ENCODE results near the gene TTYH1.
"Not testable (repeated sequence)": the region's sequence is repeated elsewhere in the genome, so short reads cannot be mapped to it uniquely, and the experiment has no call there.

TTYH1 gene

DNA sequence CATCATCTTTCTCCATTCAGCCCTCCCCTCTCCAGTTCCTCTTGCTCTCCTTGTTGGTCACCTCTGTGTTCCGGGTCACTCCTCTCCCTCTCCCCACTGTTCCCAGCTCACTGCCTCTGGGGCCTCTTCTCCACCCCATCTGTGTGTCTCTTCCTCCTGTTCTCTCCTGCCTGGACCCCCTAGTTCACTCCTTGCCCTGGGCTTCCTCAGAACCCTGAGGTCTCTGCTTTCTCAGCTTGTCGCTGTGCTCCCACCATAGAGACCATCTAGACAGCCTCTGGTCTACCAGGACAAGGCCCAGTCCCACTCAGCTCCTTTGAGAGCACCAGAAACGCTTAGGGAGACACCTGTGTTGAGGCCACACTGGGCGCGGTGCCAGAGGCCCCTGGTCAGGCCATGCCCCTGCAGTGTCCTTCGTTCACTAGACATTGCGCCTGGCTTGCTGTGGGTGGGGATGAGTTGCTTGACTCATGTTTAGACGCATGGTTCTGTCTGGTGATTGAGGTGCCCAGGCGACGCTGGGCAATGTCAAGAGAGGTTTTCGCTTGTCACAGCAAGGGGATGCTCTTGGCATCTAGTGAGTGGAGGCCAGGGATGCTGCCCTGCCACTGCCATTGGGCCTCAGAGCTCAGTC lies 43.5 kb downstream of the TTYH1 start:
- in situ Hi-C loops (cut with MboI; ENCODE audit: low sequenced_read_pairs), result no loop called here

DNA sequence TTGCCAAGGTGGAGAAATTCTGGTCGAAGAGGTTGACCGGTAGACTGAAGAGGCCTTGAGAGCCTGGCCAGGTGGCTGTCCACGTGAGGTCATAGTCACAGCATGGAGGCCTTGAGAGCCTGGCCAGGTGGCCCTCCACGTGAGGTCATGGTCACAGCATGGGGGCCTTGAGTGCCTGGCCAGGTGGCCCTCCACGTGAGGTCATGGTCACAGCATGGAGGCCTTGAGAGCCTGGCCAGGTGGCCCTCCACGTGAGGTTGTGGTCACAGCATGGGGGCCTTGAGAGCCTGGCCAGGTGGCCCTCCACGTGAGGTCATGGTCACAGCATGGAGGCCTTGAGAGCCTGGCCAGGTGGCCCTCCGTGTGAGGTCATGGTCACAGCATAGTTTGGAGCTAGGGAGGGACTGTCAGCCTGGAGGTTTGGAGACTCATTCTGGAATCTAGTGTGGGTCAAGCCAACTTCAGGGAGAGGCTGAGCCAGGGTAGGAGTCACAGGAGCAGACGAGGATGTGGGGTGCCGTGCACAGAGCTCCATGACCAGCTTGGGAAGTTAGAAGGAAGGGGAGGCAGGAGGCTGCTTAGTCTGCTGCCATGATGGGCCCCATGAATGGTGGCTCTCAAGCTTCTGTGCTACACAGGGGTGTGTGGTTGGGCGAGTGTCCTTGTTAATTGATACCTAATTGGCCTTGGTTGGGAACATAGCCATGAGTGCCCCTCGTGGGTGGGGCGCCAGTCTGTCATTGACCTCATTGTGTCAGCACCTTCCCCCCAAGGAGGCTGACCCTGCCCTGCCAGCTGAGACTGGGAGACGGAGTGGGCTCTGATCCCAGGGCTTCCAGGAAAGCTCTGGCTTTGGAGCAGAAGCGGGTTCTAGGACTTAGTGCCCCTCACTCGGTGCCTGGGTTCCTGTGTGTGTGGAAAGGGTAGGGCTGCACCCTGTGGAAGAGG lies 44.3 kb downstream of the TTYH1 start:
- in situ Hi-C loops (cut with MboI; ENCODE audit: low sequenced_read_pairs), result no loop called here

DNA sequence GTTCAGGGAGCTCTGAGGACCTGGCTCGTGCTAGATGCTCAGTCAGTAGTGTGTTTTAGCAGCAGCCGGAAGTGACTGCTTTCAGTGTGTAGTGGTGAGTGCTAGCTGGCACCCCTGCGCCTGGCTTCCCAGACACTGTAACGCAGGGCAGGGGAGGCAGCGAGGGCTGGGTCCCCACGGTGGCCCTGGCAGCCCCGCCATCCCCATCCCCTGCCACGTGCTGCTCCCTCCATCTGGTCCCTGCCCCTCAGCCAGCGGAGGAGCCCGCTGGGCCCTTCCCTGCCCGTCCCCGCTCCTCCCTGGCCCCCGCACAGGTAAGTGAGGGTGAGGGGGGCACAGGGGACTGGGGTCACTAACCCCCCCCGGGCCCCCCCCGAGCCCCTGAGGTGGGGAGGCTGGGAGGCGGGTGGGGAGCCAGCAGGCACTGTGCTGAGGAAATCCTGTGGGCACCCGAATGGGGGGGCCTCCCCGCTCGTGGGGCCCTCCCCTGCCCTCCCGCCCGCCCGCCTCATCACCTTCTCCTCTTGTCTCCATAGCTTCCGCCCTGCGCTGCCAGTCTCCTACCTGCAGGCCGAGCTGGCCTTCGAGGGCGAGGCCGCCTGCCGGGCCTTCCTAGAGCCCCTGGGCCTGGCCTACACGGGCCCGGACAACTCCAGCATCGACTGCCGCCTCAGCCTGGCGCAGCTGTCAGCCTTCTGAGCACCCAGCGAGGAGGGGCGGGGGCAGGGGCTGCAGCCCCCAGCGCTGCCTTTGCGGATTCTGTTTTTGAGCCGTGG lies 45.2 kb downstream of the TTYH1 start:
- in situ Hi-C loops (cut with MboI; ENCODE audit: low sequenced_read_pairs), result no loop called here

DNA sequence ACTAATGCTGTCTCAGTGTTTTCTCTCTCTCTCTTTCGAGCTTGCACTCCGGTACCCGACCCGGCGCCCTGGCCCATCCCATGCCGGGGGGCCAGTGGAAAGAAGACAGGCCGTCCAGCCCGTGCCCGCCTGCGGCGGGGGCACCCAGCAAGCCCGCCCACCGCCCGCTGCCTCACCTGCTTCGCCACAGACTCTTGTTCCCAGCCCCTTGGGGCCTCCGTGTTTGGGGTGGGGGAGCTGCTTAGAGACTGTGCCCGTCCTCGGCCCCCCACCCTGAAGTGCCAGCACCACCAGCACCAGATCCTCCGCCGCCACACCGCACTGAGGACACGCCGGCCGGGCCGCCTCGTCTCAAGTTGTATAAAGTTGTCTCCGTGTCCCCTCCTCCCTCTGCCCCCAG lies 45.9 kb downstream of the TTYH1 start:
- in situ Hi-C loops (cut with MboI; ENCODE audit: low sequenced_read_pairs), result no loop called here

DNA sequence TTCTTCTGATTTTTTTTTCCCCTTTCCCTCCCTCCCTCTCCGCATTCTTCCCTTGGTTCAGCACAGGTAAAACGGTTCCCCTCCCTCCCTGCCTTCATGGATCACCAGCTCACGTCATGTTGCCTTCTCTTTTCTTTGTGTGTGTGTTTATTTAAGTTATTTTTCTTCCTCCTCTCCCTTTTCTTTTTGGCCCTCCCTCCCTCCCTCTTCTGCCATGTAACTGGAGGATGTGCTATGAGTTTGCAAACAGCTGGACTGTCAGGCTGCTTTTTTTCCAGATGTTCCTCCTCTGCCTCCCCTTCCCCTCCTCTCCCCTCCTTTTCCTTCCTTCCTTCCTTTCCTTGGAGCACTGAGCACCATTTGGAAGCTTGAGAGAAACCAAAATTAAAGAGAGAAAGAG lies 46.3 kb downstream of the TTYH1 start:
- in situ Hi-C loops (cut with MboI; ENCODE audit: low sequenced_read_pairs), result no loop called here

DNA sequence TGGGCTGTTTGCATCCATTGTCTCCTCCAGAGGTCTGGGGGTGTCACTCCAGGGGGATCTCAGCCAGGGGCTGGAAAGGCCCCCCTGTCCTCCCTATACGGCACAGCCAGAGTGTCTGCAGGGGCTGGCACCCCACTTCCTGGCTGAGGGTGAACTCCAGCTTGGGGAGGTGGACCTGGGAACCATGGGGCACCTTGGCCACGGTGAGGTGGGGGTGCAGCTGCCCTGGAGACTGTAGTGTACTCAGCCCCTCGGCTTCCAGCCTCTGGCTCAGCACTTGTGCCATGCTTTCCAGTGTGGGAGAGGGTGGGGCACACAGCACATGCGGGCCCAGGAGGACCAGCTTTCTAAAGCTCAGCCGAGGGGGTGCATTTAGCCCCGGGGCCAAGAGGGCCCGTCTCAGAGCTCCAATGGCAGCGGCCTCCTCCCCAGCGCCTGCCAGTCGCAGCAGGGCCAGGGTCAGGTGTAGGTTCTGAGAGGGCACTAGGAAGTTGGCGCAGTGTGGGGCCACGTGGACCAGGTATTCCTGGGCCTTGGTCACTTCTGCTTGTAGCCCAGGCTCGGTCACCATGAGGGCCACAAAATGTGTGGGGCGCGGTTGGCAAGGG lies 46.9 kb downstream of the TTYH1 start:
- in situ Hi-C loops (cut with MboI; ENCODE audit: low sequenced_read_pairs), result no loop called here

DNA sequence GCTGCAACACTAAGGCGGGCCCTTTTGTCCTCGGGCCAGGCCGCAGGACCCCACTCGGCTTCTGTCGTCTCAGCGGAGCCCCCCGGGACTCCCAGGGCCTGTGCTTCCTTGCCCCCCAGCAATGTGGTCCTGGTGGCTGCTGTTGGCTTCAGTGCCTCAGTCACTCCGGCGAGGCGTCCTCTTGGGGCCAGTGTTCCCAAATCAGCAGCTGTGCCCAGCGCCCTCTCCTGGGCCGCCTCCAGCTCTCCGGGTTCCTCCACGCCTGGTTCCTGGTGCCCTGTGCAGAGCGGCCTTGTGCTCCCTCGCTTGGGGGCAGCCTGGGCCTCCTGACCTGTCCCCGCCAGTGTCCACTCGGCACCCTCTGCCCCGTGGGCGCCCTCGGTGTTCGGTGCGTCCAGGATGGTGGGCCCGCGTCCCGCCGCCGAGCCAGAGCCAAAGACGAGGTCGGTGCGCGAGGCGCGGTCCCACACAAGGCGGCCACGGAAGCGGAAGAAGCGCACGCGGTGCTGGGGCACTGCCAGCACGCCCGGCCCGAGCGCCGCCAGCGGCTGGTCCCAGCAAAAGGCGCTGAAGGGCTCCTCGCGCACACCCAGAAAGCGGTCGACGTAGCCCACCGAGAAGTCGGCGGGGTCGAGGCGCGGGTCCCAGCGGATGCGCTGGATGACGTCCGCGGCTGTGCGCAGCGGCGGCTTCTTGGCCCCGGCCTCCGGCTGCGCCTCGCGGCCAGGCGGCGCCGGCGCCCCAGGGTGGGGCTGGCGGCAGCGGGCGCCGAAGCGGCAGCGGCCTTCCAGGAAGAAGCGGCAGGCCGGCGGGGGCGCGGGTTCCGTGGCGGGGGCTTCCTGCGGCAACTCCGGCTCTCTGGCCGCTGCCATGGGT lies 47.6 kb downstream of the TTYH1 start:
- in situ Hi-C loops (cut with MboI; ENCODE audit: low sequenced_read_pairs), result no loop called here

DNA sequence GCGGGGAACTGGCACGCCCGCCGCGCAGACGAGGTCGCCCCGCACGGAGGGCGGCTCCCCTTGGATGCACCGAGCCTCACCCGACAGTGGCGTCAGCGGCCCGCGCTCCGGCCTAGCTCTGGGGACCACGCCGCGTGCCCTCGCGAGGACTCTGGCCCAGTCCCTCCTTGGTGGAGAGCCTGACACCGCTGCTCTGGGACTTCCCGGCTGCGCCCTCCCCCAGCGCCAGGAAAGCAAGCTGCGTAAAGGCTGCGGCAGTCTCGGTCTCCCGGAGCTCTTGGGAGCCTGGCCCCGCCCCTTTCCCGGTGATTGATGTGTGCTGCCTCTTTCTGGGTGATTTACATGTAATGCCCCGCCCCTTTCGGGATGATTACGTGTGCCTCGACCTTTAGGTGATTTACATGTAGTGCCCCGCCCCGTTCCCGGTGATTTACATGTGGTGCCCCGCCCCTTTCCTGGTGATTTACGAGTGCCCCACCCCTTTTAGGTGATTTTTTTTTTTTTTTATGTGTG lies 48.3 kb downstream of the TTYH1 start, which contains the start of gene LENG9:
LENG9 (minus strand) TSS at position 248 of the 513 bp plus-strand sequence. CDS start 252 bp downstream, outside the sequence.
- in situ Hi-C loops (cut with MboI; ENCODE audit: low sequenced_read_pairs), result no loop called here

DNA sequence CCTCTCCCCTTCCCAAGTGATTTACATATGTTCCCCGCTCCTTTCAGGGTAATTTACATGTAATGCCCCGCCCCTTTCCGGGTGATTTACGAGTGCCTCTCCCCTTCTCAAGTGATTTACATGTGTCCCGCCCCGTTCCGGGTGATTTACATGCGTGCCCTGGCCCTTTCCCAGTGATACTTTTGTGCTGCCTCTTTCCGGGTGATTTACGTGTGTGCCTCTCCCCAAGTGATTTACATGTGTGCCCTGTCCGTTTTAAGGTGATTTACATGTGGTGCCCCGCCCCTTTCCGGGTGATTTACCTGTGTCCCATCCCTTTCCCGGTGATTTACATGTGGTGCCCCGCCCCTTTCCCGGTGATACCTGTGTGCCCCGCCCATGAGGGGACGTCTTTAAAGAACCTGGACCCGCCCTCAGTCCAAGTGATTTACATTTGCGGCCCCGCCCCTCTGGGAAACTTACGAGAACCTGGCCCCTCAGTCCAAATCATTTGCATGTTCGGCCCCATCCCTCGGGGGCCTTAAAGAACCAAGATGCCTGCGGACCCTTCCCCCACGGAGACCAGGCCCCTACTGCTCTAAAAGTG lies 48.9 kb downstream of the TTYH1 start:
- in situ Hi-C loops (cut with MboI; ENCODE audit: low sequenced_read_pairs), result no loop called here

DNA sequence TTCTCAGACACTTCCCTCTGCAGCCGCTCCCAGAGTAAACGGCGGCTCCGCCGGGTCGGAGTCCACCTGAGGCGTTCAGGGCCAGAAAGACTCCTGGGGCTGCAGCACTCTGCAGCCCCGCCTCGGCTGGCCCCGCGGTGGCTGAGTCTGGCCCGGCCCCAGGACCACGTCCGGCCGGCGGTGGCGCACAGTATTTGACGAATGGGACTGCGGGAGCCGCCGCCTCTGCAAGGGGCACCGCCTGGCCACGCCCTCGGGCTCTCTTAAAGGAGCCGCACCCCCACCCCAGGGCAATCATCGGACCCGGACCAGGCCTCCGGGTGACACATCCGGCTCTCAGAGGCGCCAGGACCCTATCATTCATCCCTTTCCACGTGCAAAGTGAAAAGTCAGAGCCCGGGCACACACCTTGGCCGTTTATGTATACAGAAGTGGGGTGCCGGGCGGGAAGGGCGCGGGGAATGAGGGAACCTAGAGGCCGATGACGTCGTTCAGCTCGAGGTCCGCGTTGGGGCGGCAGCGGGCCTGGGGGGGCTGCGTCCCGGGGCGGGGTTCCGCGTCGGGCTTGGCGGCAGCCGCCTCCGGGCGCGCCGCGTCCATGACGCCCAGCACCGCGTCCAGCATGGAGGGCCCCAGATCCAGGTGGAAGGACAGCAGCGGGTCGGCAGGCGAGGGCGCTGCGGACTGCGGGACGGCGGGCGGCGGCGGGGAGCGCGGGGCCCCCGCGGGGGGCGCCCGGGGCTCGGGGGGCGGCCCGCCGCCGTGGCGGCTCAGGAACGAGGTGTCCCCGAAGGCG lies 49.6 kb downstream of the TTYH1 start:
- in situ Hi-C loops (cut with MboI; ENCODE audit: low sequenced_read_pairs), result no loop called here

DNA sequence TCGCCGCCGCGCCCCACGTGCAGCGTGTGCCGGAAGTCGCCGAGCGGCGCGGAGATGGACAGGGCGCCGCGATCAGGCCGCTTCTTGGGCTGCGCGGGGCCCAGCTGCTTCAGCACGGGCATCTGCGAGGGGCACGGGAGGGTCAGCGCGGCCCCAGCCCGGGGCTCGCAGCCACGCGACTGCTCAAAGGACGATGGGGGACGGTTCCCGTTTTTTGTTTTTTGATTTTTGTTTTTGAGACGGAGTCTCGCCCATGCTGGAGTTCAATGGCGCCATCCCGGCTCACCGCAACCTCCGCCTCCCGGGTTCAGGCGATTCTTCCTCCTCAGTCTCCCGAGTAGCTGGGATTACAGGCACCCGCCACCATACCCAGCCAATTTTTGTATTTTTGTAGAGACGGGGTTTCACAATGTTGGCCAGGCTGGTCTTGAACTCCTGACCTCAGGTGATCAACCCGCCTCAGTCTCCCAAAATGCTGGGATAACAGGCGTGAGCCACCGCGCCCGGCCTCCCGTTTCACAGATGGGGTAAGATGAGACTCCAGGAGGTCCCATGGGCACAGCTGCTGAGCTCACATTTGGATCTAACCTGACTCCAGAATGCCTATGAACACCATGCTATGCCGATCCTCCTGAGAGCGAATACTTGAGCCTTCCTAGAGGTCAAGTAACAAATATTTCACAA lies 50.3 kb downstream of the TTYH1 start:
- in situ Hi-C loops (cut with MboI; ENCODE audit: low sequenced_read_pairs), result no loop called here

DNA sequence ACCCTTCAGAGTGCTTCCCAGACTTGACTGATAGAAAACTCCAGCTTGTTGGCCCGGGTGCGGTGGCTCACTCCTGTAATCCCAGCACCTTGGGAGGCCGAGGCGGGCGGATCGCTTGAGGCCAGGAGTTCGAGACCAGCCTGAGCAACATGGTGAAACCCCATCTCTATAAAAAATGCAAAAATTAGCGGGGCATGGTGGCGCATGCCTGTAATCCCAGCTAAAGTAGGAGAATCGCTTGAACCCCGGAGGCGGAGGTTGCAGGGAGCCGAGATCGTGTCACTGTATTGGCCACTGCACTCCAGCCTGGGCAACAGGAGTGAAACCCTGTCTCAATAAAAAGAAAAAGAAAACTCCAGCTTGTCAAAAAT lies 50.8 kb downstream of the TTYH1 start:
- in situ Hi-C loops (cut with MboI; ENCODE audit: low sequenced_read_pairs), result not testable (repeated sequence)

DNA sequence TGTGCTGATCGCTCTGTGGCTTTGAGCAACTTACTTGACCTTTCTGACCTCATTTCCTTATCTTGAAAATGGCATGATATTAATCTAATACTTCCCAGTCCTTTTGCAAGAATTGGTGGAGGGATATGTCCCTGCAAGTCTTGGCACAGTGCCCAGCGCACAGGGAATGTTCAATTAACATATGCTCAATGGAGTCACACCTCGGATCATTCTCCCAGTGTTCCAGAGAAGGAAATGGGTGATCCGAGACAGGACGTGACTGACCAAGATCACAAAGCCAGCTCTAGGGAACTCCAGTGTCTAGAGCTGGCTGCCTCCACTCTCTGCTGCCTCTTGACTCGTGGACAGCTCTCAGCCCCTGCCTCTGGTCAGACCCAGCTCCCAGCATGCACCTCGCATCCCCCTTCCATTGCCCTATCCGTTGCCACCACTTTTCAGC lies 54.3 kb downstream of the TTYH1 start:
- in situ Hi-C loops (cut with MboI; ENCODE audit: low sequenced_read_pairs), result no loop called here

DNA sequence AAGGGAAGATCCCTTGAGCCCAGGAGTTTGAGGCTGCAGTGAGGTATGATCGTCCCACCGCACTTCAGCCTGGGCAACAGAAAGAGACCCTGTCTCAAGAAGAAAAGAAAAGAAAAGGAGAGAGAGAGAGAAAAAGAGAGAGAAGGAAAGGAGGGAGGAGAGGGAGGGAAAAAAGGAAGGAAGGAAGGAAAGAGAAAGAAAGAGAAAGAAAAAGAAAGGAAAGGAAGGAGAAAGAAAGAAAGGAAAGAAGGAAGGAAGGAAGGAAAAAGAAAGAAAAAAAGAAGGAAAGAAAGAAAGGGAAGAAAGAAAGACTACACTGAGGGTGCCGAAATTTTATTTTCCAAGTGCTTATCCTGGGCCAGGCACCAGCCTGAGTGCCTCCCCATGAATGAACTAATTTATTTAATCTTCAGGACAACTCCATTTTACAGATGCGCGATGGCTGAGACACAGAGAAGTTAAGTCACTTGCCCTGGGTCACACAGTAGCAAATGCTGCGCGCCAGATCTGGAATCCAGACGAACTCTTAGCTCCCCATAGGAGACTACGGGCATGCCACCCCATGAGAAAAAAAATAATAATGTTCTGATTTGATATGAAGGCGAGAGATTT lies 55.1 kb downstream of the TTYH1 start:
- in situ Hi-C loops (cut with MboI; ENCODE audit: low sequenced_read_pairs), result no loop called here

DNA sequence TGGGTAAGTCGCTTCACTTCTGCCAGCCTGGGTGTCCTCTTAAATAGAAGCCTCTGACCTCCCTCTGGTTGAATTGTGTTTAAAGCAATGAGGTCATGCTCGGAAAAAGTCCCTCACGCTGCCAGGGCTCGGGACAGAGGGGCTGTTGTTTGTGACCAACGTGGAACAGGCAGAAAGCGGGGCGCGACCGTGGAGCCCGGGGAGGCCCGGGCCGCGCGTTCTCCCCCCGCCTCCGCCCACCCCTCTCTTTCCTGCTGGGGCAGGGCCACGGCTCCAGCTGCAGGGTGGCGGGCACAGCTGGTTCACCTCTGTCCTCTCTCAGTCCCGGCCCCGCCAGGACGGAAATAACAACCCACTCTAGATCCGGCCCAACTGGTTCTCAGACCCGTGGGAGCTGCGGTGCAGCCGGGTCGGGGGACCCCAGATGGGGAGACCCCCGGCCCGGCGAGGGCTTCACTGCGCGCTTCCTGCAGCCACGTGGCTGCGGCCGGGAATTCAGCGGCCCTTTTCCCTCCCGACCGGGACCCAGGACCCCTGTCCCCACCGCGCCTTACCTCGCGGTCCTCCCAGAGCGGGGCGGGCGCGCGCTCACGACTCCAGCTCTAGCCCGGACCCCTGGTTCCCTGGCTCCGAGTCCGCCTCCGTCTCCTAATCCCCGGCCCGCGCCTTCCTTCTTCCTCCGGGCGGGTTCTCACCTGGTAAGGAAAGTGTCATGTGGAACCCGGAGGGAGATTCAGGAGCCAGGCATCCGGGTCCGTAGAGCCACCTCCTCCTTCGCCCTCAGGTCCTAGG lies 55.9 kb downstream of the TTYH1 start:
- in situ Hi-C loops (cut with MboI; ENCODE audit: low sequenced_read_pairs), result no loop called here

DNA sequence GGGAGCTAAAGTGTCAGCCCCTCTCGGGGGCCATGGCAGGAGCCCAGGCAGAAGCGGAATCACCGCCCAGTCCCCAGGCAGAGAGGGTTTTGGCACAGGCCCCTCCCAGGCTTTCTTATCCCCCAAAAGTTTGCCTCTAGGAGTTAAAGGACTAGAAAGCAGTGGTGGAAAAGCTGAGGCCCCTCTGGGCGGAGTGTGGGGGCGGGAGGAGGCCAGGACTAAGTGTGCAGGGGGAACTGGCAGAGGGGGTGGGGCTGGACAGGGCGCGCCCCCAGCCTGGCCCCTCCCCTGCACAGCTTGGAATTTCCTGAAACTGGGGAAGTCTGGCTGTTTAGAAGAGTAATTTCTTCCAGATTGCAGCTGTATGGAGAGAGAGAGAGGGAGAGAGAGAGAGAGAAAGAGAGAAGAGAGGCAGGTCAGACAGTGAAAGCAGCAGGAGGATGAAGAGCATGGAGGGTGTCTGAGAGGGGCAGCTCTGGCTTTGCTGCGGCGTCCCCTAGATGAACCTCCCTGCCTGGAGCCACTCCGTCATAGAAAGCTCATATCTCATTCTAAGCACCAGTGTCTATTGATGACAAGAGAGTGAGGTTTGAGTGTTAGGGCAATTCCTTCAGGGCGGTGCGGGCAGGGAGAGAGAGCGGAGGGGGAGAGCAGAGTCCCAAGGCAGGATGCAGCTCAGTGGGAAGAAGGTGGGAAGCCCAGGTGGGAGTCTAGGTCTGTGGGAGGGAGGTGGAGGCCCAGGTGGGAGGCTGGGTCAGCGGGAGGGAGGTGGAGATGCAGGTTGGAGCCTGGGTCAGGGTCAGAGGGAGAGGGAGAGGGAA lies 58.0 kb downstream of the TTYH1 start, which contains the start of gene CDC42EP5:
CDC42EP5 (minus strand) TSS at position 226 of the 821 bp plus-strand sequence. CDS start 7,749 bp downstream, outside the sequence.
- in situ Hi-C loops (cut with MboI; ENCODE audit: low sequenced_read_pairs), result no loop called here
